ENCODE results near the gene CCDC191. TPM values are rescaled to one million over a fixed set of nuclear protein-coding genes. Genes with fewer than 3 reads are reported as not detected.

Gene CCDC191
- polyA plus RNA-seq, 3 donors from 2014 or later: 0.67 to 2.9 TPM; not detected in 1

Other genes starting within 250 kb of the CCDC191 start
- gene GRAMD1C, start 217.7 kb downstream of the CCDC191 start, polyA plus RNA-seq: under 1 TPM; 0.45 to 0.93 (median 0.71) TPM
- gene ZDHHC23, start 108.5 kb downstream of the CCDC191 start, polyA plus RNA-seq: under 1 TPM; 0.08 to 0.63 (median 0.57) TPM
- 10 to 100 TPM in 2 of 3 donors, 1 to 10 TPM in 1; 2.5 to 12.3 (median 12.0) TPM for gene QTRT2, start 211 bp upstream of the CCDC191 start, polyA plus RNA-seq
- gene DRD3, start 122.5 kb upstream of the CCDC191 start, polyA plus RNA-seq: under 1 TPM in 1 of 3 donors, not detected in 2; 0.20 TPM
- gene ZNF80, start 181.1 kb upstream of the CCDC191 start, polyA plus RNA-seq: 1 to 10 TPM in 2 of 3 donors, under 1 TPM in 1; 0.81 to 2.0 (median 1.7) TPM
- 10 to 100 TPM; 58.7 to 89.9 (median 87.3) TPM for gene TIGIT, start 237.5 kb upstream of the CCDC191 start, polyA plus RNA-seq

Measured in immature natural killer cell (primary cell).